ENCODE measurements around the gene IL17C.

GRCh38 chr16:88653596-88654362 lies 15.4 kb downstream of the IL17C start:
- TF ChIP-seq CTCF (IDR thresholded peaks at IDR 0.05) (no peak), EZH2 (IDR thresholded peaks at IDR 0.05; ENCODE audit: borderline replicate concordance, insufficient read depth, low read depth, low read length, poor library complexity, severe bottlenecking) (no peak)

All from B cell (primary cell).